SU-DHL-6 (cell line): Measurements from ENCODE around the gene PARS2.

ENCODE experiments used
- EZH2phosphoT487 ChIP-seq: fragments of 200-600 bp; sonication (generic), shearing (Covaris generic); conservative IDR thresholded peaks from 2 replicates; pipeline ENCODE4 v1.6.1; 2018; ENCODE audit warnings: mild to moderate bottlenecking, antibody characterized with exemption, low read length, moderate library complexity, mixed read lengths
- TF ChIP-seq, protein P1 (sequence below): fragments of 200-600 bp; sonication (generic); IDR thresholded peaks from one replicate; pipeline ENCODE4 v1.5.1; 2017; ENCODE audit warnings: antibody characterized with exemption, mild to moderate bottlenecking, low read length, moderate library complexity; ENCODE audit not compliant: insufficient read depth, poor library complexity, severe bottlenecking

DNA sequence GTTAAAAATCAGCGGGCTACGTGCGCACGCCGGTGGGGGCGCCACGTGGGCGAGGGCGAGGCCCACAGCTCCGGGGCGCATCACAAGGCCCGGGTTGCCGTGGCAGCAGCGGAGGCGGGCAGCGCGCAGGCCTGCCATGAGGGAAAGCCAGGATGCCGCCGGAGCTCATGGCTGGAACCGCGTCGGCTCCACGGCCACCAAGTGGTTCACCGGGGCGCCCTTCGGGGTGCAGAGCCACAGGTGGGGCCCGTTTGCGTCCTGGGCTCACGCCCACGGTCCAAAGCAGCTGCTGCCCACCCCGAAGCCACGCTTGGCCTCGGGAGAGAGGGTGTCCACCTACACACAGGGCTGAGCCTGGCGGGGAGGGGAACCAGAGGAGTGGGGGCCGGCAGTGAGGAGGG lies 41.7 kb upstream of the PARS2 start:
- TF ChIP-seq, protein P1, sequence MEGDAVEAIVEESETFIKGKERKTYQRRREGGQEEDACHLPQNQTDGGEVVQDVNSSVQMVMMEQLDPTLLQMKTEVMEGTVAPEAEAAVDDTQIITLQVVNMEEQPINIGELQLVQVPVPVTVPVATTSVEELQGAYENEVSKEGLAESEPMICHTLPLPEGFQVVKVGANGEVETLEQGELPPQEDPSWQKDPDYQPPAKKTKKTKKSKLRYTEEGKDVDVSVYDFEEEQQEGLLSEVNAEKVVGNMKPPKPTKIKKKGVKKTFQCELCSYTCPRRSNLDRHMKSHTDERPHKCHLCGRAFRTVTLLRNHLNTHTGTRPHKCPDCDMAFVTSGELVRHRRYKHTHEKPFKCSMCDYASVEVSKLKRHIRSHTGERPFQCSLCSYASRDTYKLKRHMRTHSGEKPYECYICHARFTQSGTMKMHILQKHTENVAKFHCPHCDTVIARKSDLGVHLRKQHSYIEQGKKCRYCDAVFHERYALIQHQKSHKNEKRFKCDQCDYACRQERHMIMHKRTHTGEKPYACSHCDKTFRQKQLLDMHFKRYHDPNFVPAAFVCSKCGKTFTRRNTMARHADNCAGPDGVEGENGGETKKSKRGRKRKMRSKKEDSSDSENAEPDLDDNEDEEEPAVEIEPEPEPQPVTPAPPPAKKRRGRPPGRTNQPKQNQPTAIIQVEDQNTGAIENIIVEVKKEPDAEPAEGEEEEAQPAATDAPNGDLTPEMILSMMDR: no peak
- TF ChIP-seq EZH2phosphoT487: no peak
